Neutrophil (primary cell): ENCODE measurements around the gene POLR2M.

ENCODE experiments used
- H3K27ac ChIP-seq: fragments of 200-600 bp; sonication (generic); 2 replicates; pipeline ENCODE4 v1.5.1; 2016; ENCODE audit warnings: mild to moderate bottlenecking, moderate library complexity
- H3K27me3 ChIP-seq: fragments of 200-600 bp; sonication (generic); 2 replicates; pipeline ENCODE4 v1.6.0; 2016; ENCODE audit warnings: mild to moderate bottlenecking
- H3K36me3 ChIP-seq: fragments of 200-600 bp; sonication (generic); 2 replicates; pipeline ENCODE4 v1.5.1; 2017
- H3K4me1 ChIP-seq, 2 experiments: fragments of 200-600 bp in 1 of 2; sonication (generic) in 1 of 2; 1 replicate in 1 of 2; 2 replicates in 1 of 2; pipeline versions ENCODE4 v1.5.1 to v1.6.1; 2013 to 2016; ENCODE audit warnings: low read depth in 1 of 2, low read length in 1 of 2, mild to moderate bottlenecking in 1 of 2, moderate library complexity in 1 of 2; ENCODE audit not compliant: control insufficient read depth in 1 of 2, insufficient read depth in 1 of 2
- H3K4me3 ChIP-seq, 2 experiments: fragments of 200-600 bp in 1 of 2; sonication (generic) in 1 of 2; 1 replicate in 1 of 2; 2 replicates in 1 of 2; pipeline ENCODE4 v1.5.1; 2013 to 2016; ENCODE audit warnings: low read depth in 1 of 2, low read length in 1 of 2, mild to moderate bottlenecking in 1 of 2, moderate library complexity in 1 of 2
- H3K9me3 ChIP-seq: fragments of 200-600 bp; sonication (generic); 2 replicates; pipeline ENCODE4 v1.5.1; 2016
- TF ChIP-seq, protein P1 (sequence below): fragments of 200-600 bp; sonication (generic); IDR thresholded peaks from 2 replicates; pipeline ENCODE4 v1.5.1; 2016; ENCODE audit warnings: antibody characterized with exemption

Gene POLR2M

GRCh38 chr15:57683481-57683880, 23.0 kb upstream of the POLR2M start:
- H3K36me3 ChIP-seq = no peaks in the 10 kb centered on the region
- no peaks in the 10 kb centered on the region for H3K9me3 ChIP-seq
- TF ChIP-seq, protein P1, sequence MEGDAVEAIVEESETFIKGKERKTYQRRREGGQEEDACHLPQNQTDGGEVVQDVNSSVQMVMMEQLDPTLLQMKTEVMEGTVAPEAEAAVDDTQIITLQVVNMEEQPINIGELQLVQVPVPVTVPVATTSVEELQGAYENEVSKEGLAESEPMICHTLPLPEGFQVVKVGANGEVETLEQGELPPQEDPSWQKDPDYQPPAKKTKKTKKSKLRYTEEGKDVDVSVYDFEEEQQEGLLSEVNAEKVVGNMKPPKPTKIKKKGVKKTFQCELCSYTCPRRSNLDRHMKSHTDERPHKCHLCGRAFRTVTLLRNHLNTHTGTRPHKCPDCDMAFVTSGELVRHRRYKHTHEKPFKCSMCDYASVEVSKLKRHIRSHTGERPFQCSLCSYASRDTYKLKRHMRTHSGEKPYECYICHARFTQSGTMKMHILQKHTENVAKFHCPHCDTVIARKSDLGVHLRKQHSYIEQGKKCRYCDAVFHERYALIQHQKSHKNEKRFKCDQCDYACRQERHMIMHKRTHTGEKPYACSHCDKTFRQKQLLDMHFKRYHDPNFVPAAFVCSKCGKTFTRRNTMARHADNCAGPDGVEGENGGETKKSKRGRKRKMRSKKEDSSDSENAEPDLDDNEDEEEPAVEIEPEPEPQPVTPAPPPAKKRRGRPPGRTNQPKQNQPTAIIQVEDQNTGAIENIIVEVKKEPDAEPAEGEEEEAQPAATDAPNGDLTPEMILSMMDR = no peak

DNA sequence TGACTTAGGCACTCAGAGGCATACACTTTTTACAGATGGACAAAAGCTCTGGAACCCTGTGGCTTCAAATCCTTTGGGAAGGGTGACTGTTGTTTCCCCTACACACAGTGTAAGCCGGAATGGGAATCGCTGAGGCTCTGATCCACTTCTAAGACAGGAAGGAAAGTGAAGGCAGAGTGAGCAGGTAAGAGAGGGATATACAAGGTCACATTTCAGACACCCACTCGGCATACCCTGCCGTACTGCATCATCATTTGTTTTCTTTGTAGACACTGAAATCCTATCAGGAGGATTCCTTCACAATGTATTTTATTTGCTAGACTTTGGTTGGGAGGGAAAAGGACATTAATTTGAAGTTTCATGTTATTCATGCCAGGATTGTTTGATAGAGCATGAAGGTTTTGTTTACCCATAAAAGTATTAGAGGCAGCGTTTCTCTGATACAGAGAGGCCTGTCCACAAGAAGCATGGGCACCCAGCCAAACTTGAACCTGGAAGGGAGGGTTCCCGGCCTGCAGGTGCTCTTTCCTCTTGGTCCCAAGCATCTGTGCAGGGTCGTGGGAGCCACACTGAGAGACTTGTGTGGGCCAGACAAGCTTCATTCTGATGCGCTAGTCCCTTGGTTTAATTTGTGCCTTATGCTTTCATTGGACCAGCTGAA, 21.9 kb upstream of the POLR2M start:
- Histone ChIP-seq H3K4me3 (no peak overlapping the region), H3K27me3 (no peaks in the 10 kb centered on the region), H3K36me3 (no peaks in the 10 kb centered on the region), H3K27ac (no peak overlapping the region), H3K9me3 (no peaks in the 10 kb centered on the region), H3K4me1 (no peaks in the 10 kb centered on the region)
- TF ChIP-seq, protein P1 = no peak

More at GRCh38 chr15:57683481-57683880, 23.0 kb upstream of the POLR2M start:
- H3K27me3 ChIP-seq = no peaks in the 10 kb centered on the region
- no peak overlapping the region for H3K27ac ChIP-seq
- H3K4me3 ChIP-seq = no peak overlapping the region
- no peaks in the 10 kb centered on the region for H3K4me1 ChIP-seq

DNA sequence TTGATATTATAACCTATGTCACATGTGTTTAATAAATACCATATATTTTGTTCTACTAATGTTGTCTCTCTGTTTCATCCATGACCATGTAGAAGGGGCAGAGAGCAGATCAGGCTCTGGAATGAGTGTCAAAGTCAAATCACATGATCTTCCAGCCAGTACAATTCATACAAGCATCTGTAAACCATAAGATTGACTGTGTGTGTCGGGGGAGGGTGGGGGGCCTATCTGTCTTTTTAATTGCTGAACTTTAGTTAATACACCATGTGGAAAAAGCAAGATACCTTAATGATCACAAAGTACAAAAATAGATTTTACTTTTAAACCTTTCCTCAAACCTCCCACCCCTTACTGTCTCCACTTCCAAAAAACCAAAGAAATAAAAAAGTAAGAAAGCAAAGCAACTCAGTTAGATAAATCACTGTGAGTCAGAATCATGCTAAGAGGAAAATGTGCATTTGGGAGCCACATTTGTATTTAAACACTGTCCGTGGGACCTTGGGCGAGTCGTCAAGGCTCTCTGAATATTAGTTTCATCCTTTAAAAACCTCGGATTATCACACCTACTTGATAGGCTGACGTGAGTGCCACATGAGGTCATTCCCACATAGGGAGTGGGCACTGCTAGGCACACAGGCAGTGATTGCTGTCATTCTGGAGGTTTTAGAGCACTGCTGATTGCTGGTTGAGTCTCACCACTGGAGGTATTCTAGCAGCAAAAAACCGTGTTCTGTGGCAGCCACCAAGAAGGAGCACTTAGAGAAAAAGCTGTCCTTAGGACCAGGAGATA, 21.0 kb upstream of the POLR2M start:
- no peaks in the 10 kb centered on the region for H3K4me1 ChIP-seq
- no peaks in the 10 kb centered on the region for H3K27me3 ChIP-seq
- H3K36me3 ChIP-seq = no peaks in the 10 kb centered on the region
- TF ChIP-seq, protein P1 = no peak
- H3K27ac ChIP-seq = no peak overlapping the region
- no peaks in the 10 kb centered on the region for H3K9me3 ChIP-seq
- no peak overlapping the region for H3K4me3 ChIP-seq

GRCh38 chr15:57686657-57687056, 19.9 kb upstream of the POLR2M start:
- H3K9me3 ChIP-seq = no peaks in the 10 kb centered on the region
- no peaks in the 10 kb centered on the region for H3K36me3 ChIP-seq
- no peak overlapping the region for H3K4me3 ChIP-seq
- no peaks in the 10 kb centered on the region for H3K4me1 ChIP-seq
- no peaks in the 10 kb centered on the region for H3K27me3 ChIP-seq
- H3K27ac ChIP-seq = no peak overlapping the region
- TF ChIP-seq, protein P1 = no peak

DNA sequence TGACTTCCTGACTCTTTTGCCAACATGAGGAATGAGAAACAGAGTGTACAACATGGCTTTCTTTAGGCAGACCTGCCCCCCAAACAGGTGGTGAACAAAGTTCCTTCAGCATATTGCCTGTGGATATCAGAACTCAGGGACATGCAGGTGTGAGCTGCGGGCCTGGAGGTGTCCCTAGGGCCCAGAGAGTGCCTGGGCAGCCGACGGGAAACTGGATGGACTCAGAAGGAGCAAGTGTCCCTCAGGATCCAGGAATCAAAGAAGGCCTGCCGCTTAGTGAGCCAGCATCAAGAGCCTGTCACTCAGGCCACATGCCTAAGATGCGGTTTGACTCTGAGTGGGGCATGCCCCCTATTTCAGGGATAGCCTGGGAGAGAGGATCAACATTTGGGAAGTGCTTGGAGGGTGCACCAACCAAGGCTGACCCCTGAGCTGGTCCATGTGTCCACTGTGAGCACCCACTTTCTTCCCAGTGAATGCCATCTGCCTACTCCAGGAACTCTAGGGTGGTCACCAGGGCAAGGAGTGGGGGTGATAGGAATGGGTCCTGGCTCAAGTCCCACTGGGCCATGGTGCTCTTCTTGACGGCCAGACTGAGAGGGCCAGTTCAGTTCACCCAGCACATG, 16.1 kb upstream of the POLR2M start:
- H3K36me3 ChIP-seq = no peaks in the 10 kb centered on the region
- H3K4me3 ChIP-seq = no peak overlapping the region
- peaks cover 8% of the 10 kb centered on the region for H3K27me3 ChIP-seq
- H3K4me1 ChIP-seq = no peaks in the 10 kb centered on the region
- H3K9me3 ChIP-seq = no peaks in the 10 kb centered on the region
- no peak overlapping the region for H3K27ac ChIP-seq
- TF ChIP-seq, protein P1 = no peak
